Uterus (tissue), 2 donors: Measurements from ENCODE around the gene PFKL.

Experiments used
- POLR2A ChIP-seq, 2 donors: fragments of 450-650 bp; IDR thresholded peaks; one replicate each; pipeline ENCODE4 v1.6.1; 2016; ENCODE audit warnings: antibody characterized with exemption in 2 of 2, mild to moderate bottlenecking in 1 of 2, moderate library complexity in 1 of 2
- TF ChIP-seq, protein P1 (sequence below), 4 experiments: fragments of 200-600 bp in 2 of 4; fragments of 450-650 bp in 2 of 4; sonication (generic) in 2 of 4; IDR thresholded peaks; one replicate each; pipeline ENCODE4 v1.5.1; 2016 to 2019; ENCODE audit warnings: antibody characterized with exemption in 4 of 4, mild to moderate bottlenecking in 2 of 4, moderate library complexity in 1 of 4

DNA sequence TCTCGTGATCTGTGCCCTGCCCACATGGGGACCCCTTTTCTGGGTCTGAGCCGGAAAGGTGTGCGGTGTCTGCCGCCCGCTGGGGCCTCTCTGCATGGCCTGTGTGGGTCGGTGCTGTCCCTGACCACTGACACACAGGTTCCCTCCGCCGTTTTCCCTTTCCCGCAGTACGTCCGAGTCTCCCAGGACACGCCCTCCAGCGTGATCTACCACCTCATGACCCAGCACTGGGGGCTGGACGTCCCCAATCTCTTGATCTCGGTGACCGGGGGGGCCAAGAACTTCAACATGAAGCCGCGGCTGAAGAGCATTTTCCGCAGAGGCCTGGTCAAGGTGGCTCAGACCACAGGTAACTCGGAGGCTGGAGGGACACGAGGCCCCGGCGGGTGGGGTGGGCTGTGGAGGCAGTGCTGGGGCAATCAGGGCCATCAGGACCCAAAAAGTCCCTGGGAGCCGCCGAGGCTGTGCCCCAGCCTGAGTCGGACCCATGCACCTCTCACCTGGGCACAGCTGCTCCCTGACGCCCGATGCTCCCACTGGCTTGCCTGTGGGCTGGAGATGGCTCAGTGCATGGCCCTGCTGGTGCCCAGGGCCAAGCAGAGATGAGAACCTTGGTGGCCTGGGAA, 66.8 kb downstream of the PFKL start:
- TF ChIP-seq, protein P1, sequence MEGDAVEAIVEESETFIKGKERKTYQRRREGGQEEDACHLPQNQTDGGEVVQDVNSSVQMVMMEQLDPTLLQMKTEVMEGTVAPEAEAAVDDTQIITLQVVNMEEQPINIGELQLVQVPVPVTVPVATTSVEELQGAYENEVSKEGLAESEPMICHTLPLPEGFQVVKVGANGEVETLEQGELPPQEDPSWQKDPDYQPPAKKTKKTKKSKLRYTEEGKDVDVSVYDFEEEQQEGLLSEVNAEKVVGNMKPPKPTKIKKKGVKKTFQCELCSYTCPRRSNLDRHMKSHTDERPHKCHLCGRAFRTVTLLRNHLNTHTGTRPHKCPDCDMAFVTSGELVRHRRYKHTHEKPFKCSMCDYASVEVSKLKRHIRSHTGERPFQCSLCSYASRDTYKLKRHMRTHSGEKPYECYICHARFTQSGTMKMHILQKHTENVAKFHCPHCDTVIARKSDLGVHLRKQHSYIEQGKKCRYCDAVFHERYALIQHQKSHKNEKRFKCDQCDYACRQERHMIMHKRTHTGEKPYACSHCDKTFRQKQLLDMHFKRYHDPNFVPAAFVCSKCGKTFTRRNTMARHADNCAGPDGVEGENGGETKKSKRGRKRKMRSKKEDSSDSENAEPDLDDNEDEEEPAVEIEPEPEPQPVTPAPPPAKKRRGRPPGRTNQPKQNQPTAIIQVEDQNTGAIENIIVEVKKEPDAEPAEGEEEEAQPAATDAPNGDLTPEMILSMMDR (IDR thresholded peaks at IDR 0.05), result no peak
- no peak for TF ChIP-seq POLR2A (IDR thresholded peaks at IDR 0.05)
